NB4 (cell line): ENCODE measurements around the gene NOD1.

Experiments used
- CTCF ChIP-seq: IDR thresholded peaks from one replicate; pipeline ENCODE4 v1.5.1; 2012; ENCODE audit warnings: low read depth, low read length
- MAX ChIP-seq: IDR thresholded peaks from 2 replicates; pipeline ENCODE4 v1.6.1; 2011; ENCODE audit warnings: low read depth, low read length
- MYC ChIP-seq: IDR thresholded peaks from 2 replicates; pipeline ENCODE4 v1.6.1; 2011; ENCODE audit warnings: low read depth, low read length
- POLR2A ChIP-seq: IDR thresholded peaks from 2 replicates; pipeline ENCODE4 v1.6.1; 2011; ENCODE audit warnings: mild to moderate bottlenecking; ENCODE audit not compliant: insufficient read length; ENCODE audit errors: extremely low read depth

DNA sequence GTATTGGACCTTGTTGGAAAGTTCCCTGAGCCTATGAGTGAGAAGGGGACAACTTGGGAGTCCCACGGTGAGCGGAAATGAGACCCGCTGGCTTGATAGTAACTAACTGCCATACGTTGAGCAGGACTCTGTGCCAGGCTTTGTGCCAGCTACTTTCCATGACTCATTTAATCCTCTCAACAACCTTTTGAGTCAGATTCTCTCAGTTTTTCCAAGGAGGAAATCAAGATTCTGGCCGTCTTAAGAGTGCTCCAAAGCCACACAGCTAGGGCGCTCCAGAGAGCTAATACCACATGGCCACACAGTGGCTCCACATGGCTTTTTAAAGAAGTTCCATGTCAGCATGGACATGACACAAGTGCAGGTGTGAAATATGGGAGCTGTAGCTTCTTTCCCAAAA is 55.7 kb downstream of the NOD1 start:
- TF ChIP-seq POLR2A (no peak), CTCF (no peak), MAX (peak; percentile 69), MYC (no peak)
